Stimulated activated CD8-positive, alpha-beta memory T cell treated with anti-CD3 and anti-CD28 coated beads, Interleukin-4, amount 100 ng/mL, for 4 hours (primary cell): ENCODE results near the gene ATP8B2.

Source experiments
- DNase-seq, 2 donors: peaks; one replicate each; pipeline ENCODE4 v3.0.0-alpha.2; 2020; ENCODE audit warnings: low read depth in 2 of 2, low spot score in 1 of 2

ATP8B2 gene

GRCh38 chr1:154391086-154391770, 65.9 kb downstream of the ATP8B2 start:
- no peak for DNase-seq

DNA sequence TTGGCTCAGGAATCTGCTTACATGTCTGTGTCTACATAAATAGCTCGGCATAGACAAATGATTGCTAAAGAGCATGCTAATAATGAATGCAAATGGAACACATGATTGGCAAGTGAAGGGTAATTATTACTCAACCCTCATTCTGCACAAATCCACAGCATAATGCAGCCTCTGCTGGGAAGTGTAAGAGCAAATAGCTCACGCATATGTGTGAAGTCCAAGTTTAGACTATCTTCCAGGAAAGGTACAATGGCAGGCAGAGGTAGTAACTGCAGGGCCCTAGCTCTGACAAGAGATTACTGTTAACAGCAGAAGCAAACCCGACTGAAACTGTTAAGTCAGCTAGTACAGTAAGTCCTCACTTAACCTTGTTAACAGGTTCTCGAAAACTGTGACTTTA, 72.8 kb downstream of the ATP8B2 start:
- DNase-seq, result no peak

GRCh38 chr1:154398678-154399077, 73.4 kb downstream of the ATP8B2 start:
- no peak for DNase-seq

DNA sequence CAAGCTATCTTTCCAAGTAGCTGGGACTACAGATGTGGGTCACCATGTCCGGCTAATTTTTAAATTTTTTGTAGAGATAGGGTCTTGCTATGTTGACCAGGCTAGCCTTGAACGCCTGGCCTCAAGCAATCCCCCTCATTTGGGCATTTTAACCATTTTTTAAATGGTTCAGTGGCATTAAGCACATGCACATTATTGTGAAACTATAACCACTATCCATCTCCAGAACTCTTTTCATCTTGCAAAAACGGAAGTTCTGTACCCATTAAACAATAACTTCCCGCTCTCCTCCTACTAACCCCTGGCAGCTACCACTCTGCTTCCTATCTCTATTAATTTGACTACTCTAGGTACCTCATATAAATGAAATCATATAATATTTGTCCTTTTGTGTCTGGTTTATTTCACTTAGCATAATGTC, 75.1 kb downstream of the ATP8B2 start:
- no peak for DNase-seq
